Ovary (tissue), 10 donors: ENCODE measurements around the gene MATN4. TPM values are rescaled to one million over a fixed set of nuclear protein-coding genes. Genes with fewer than 3 reads are reported as not detected.

Experiments
- DNase-seq, 5 donors: peaks; one replicate each; pipeline ENCODE4 v3.0.0-alpha.2; 2019 to 2020
- H3K27ac ChIP-seq, 2 donors: fragments of 200-600 bp; one replicate each; pipeline versions ENCODE4 v1.5.1 to v1.8.0; 2019 to 2022
- H3K27me3 ChIP-seq: fragments of 200-600 bp; one replicate; pipeline ENCODE4 v1.8.0; 2022
- H3K36me3 ChIP-seq: fragments of 200-600 bp; sonication (generic); one replicate; pipeline ENCODE4 v1.5.1; 2019
- H3K4me1 ChIP-seq: one replicate; pipeline ENCODE4 v1.8.1; 2013; ENCODE audit warnings: mild to moderate bottlenecking, moderate library complexity; ENCODE audit not compliant: insufficient read depth
- H3K4me3 ChIP-seq: fragments of 200-600 bp; sonication (generic); one replicate; pipeline ENCODE4 v1.5.1; 2017
- H3K9me3 ChIP-seq, 2 donors: fragments of 200-600 bp in 1 of 2; sonication (generic) in 1 of 2; one replicate each; pipeline versions ENCODE4 v1.5.1 to v1.8.1; 2013 to 2019; ENCODE audit warnings: mild to moderate bottlenecking in 1 of 2, moderate library complexity in 1 of 2
- CTCF ChIP-seq, 3 donors: fragments of 450-650 bp in 2 of 3; fragments of 200-600 bp in 1 of 3; IDR thresholded peaks; one replicate each; pipeline versions ENCODE4 v1.5.1 to v1.8.0; 2016 to 2022; ENCODE audit warnings: antibody characterized with exemption in 3 of 3, mild to moderate bottlenecking in 1 of 3
- EP300 ChIP-seq: sonication (generic); formaldehyde crosslinking; IDR thresholded peaks from one replicate; pipeline ENCODE4 v1.6.1; 2017; ENCODE audit warnings: antibody characterized with exemption
- POLR2A ChIP-seq: fragments of 450-650 bp; IDR thresholded peaks from one replicate; pipeline ENCODE4 v1.6.1; 2017; ENCODE audit warnings: antibody characterized with exemption, mild to moderate bottlenecking, moderate library complexity
- WGBS, 3 donors: extraction: QIAGEN DNeasy Blood & Tissue Kit in 1 of 3; methylation state at CpG; one replicate each; pipeline versions ENCODE4 v1.1.5 to v1.1.7; 2013 to 2017; 5-methylcytosine and 5-hydroxymethylcytosine counted together
- intact Hi-C, 4 donors: fragments of 100-400 bp; cut with DNase I; formaldehyde crosslinking; loops; one replicate each; pipeline versions ENCODE4 v1.11.0 to v1.15.1; 2022 to 2023
- long read RNA-seq, 3 donors: library from polyadenylated mRNA in 2 of 3; unstranded in 2 of 3; transcript quantifications; one replicate each; pipeline ENCODE4 v2.0.0 and lab custom pipeline, GENCODE V29; 2021 to 2026
- polyA plus RNA-seq, 2 donors: library from polyadenylated mRNA; stranded (reverse); fragments of 200-250 nt in 1 of 2; fragments of 350-450 nt in 1 of 2; fragmentation: Illumina TruSeq in 1 of 2; extraction: RNeasy Lipid Tissue Mini Kit (QIAGEN cat#74804) in 1 of 2; gene quantifications; one replicate each; pipeline ENCODE4 v1.2.3, GENCODE V29; 2013 to 2014
- total RNA-seq, 7 donors: library from RNA; depleted of rRNA in 2 of 7; stranded (reverse); fragments of >200 nt in 2 of 7; fragmentation: NEBNext Ultra II Directional in 3 of 7; extraction: Animal tissue kit (Norgen Biotek cat#: 25700) in 3 of 7; gene quantifications; one replicate each; pipeline versions ENCODE4 v1.1.0 to v1.2.4, GENCODE V29; 2016 to 2023
- donor health status: DM: no; HTN: no; CAD: no; lungs with moderate emphysema.
- donor health status: DM: no; HTN: no; CAD: no.
- donor health status: Bipolar disorder and iron deficiency.
- donor health status: DM: yes; HTN: yes; CAD: no.
- donor health status: DM: no; HTN: no; CAD: no.
- donor health status: DM: yes; HTN: yes; CAD: no.

MATN4 gene, protein sequence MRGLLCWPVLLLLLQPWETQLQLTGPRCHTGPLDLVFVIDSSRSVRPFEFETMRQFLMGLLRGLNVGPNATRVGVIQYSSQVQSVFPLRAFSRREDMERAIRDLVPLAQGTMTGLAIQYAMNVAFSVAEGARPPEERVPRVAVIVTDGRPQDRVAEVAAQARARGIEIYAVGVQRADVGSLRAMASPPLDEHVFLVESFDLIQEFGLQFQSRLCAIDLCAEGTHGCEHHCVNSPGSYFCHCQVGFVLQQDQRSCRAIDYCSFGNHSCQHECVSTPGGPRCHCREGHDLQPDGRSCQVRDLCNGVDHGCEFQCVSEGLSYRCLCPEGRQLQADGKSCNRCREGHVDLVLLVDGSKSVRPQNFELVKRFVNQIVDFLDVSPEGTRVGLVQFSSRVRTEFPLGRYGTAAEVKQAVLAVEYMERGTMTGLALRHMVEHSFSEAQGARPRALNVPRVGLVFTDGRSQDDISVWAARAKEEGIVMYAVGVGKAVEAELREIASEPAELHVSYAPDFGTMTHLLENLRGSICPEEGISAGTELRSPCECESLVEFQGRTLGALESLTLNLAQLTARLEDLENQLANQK
- total RNA-seq (under 1 TPM in 1 of 7 donors, not detected in 6; 0.10 TPM), polyA plus RNA-seq (not detected)
- long read RNA-seq, donor 1, result 0 reads
- long read RNA-seq, donor 2, result 0 reads
- long read RNA-seq, donor 3, result 0 reads

- Histone ChIP-seq H3K27ac (no peak within 1 kb of the TSS), H3K9me3 (no peaks in the 10 kb centered on the region)
- DNase-seq, result no peak
Measured at GRCh38 chr20:45308117-45308778, at the start of gene MATN4. MATN4 (minus strand) TSS chr20:45308299; CDS start chr20:45305582, 2,717 bp downstream.

GRCh38 chr20:45355209-45356084 is 47.3 kb upstream of the MATN4 start:
- H3K27me3 ChIP-seq, result no peaks in the 10 kb centered on the region
- no peak for DNase-seq
- TF ChIP-seq EP300 (no peak), POLR2A (no peak), CTCF (IDR thresholded peaks at IDR 0.05) (no peak)
- intact Hi-C loops, result no loop called here
- no peak overlapping the region for H3K4me3 ChIP-seq
- peaks cover 3% of the 10 kb centered on the region for H3K4me1 ChIP-seq
- H3K9me3 ChIP-seq, result no peaks in the 10 kb centered on the region
- no peak overlapping the region for H3K27ac ChIP-seq
- H3K36me3 ChIP-seq, result no peaks in the 10 kb centered on the region
- 65 to 75% (median 67%) methylated on average over 5 of the region's 5 CpGs for WGBS, 3 donors

More at GRCh38 chr20:45308117-45308778, at the start of gene MATN4:
- H3K4me1 ChIP-seq, result no peaks in the 10 kb centered on the region
- no peaks in the 10 kb centered on the region for H3K36me3 ChIP-seq
- no peak for TF ChIP-seq CTCF (IDR thresholded peaks at IDR 0.05)
- 28 to 38% (median 31%) methylated on average over 16 to 20 of the region's 20 CpGs for WGBS, 3 donors
- H3K27me3 ChIP-seq, result no peaks in the 10 kb centered on the region
- no peak within 1 kb of the TSS for H3K4me3 ChIP-seq
- intact Hi-C loops, result no loop called here

- no peak for TF ChIP-seq EP300
- no peak for TF ChIP-seq POLR2A
- TF ChIP-seq CTCF (IDR thresholded peaks at IDR 0.05), result no peak
- H3K9me3 ChIP-seq, result no peaks in the 10 kb centered on the region
- DNase-seq, result no peak
- H3K4me3 ChIP-seq, result no peak overlapping the region
- intact Hi-C loops, result no loop called here
- no peak overlapping the region for H3K27ac ChIP-seq
- WGBS, 3 donors, result 72 to 81% (median 72%) methylated on average over 9 of the region's 9 CpGs
- H3K4me1 ChIP-seq, result peaks cover 3% of the 10 kb centered on the region
- no peaks in the 10 kb centered on the region for H3K27me3 ChIP-seq
- H3K36me3 ChIP-seq, result no peaks in the 10 kb centered on the region
Measured at GRCh38 chr20:45354423-45355208, 46.5 kb upstream of the MATN4 start.
